Endothelial cell of umbilical vein (primary cell): Measurements from ENCODE around the gene PNPLA2. TPM values are rescaled to one million over a fixed set of nuclear protein-coding genes. Genes with fewer than 3 reads are reported as not detected.
A peak's percentile ranks its signal among the peaks of the same experiment; 100 is the strongest.

Experiments used
- BruUV-seq: library from RNA; stranded (reverse); fragments of 400-500 nt; replicated peaks from 2 replicates; lab custom pipeline; 2021; lab: Mats Ljungman, UMichigan
- CTCF ChIA-PET: fragments of 300-600, 350-600 bp; sonication (Branson Sonifier 250); formaldehyde crosslinking; loops from one replicate; lab custom pipeline; 2021; ENCODE audit warnings: antibody characterized with exemption, inconsistent platforms; lab: Charles Lee
- POLR2A ChIA-PET: fragments of 300-600, 350-600 bp; sonication (Branson Sonifier 250); formaldehyde crosslinking; loops from one replicate; lab custom pipeline; 2021; ENCODE audit warnings: antibody characterized with exemption, inconsistent platforms; lab: Charles Lee
- DNase-seq: peaks from one replicate; pipeline ENCODE4 v3.0.0-alpha.2; 2011; ENCODE audit warnings: low read depth, low spot score
- FAIRE-seq: peaks from 2 replicates; lab custom pipeline; 2011; peaks lifted over from hg19 to GRCh38; lab: Jason Lieb, UNC
- H2AFZ ChIP-seq: 2 replicates; pipeline ENCODE4 v1.6.0; 2012; ENCODE audit warnings: low read depth, low read length, control low read depth, inconsistent platforms
- H3K27ac ChIP-seq: 2 replicates; pipeline ENCODE4 v1.5.1; 2011; ENCODE audit warnings: low read depth, mild to moderate bottlenecking, control low read depth, low read length, moderate library complexity; ENCODE audit not compliant: insufficient read depth
- H3K27me3 ChIP-seq, 2 experiments: 2 replicates each; pipeline versions ENCODE4 v1.6.0 to v1.6.1; 2011; ENCODE audit warnings: low read length in 2 of 2, mixed read lengths in 1 of 2; ENCODE audit not compliant: control insufficient read depth in 2 of 2, insufficient read depth in 2 of 2
- H3K36me3 ChIP-seq, 2 experiments: 2 replicates in 1 of 2; 3 replicates in 1 of 2; pipeline ENCODE4 v1.5.1; 2011; ENCODE audit warnings: low read length in 2 of 2, mild to moderate bottlenecking in 1 of 2, moderate library complexity in 1 of 2; ENCODE audit not compliant: control insufficient read depth in 2 of 2, insufficient read depth in 2 of 2; ENCODE audit errors: extremely low read depth in 1 of 2
- H3K4me1 ChIP-seq: 3 replicates; pipeline ENCODE4 v1.5.1; 2011; ENCODE audit warnings: mild to moderate bottlenecking, low read length; ENCODE audit not compliant: control insufficient read depth, insufficient read depth; ENCODE audit errors: extremely low read depth
- H3K4me2 ChIP-seq: 2 replicates; pipeline ENCODE4 v1.6.1; 2011; ENCODE audit warnings: low read length, control low read depth, mixed read lengths; ENCODE audit not compliant: insufficient read depth
- H3K4me3 ChIP-seq, 3 experiments: fragments of 200-600 bp in 1 of 3; sonication (generic), shearing (Covaris generic) in 1 of 3; replicated peaks in 1 of 3; 2 replicates each; pipeline ENCODE4 v1.5.1; 2011 to 2016; ENCODE audit warnings: control low read depth in 3 of 3, low read length in 3 of 3, mild to moderate bottlenecking in 2 of 3, inconsistent platforms in 1 of 3, low read depth in 1 of 3, moderate library complexity in 1 of 3; ENCODE audit not compliant: insufficient read depth in 1 of 3
- H3K79me2 ChIP-seq: 2 replicates; pipeline ENCODE4 v1.6.0; 2012; ENCODE audit warnings: low read length, inconsistent platforms; ENCODE audit not compliant: control insufficient read depth, insufficient read depth
- H3K9ac ChIP-seq: replicated peaks from 2 replicates; pipeline ENCODE3; 2011; ENCODE audit warnings: low read length, control low read depth; ENCODE audit not compliant: insufficient read depth; ENCODE audit errors: extremely low read depth
- H3K9me1 ChIP-seq: replicated peaks from 3 replicates; pipeline ENCODE4 v1.6.0; 2011; ENCODE audit warnings: mild to moderate bottlenecking, low read length; ENCODE audit not compliant: control insufficient read depth, insufficient read depth; ENCODE audit errors: extremely low read depth
- H3K9me3 ChIP-seq: replicated peaks from 2 replicates; pipeline ENCODE4 v1.5.1; 2012; ENCODE audit warnings: low read length, inconsistent platforms; ENCODE audit not compliant: control insufficient read depth, insufficient read depth
- H4K20me1 ChIP-seq: replicated peaks from 2 replicates; pipeline ENCODE3; 2011; ENCODE audit warnings: mild to moderate bottlenecking, low read length; ENCODE audit not compliant: control insufficient read depth, insufficient read depth; ENCODE audit errors: extremely low read depth
- CTCF ChIP-seq, 2 donors: IDR thresholded peaks; 1 replicate in 1 of 2; 2 replicates in 1 of 2; pipeline ENCODE4 v1.5.1; 2011; ENCODE audit warnings: low read length in 2 of 2, mild to moderate bottlenecking in 2 of 2, moderate library complexity in 2 of 2, control low read depth in 1 of 2, inconsistent platforms in 1 of 2, low read depth in 1 of 2; ENCODE audit not compliant: insufficient read depth in 1 of 2; ENCODE audit errors: extremely low read depth in 1 of 2
- EZH2 ChIP-seq: IDR thresholded peaks from 2 replicates; pipeline ENCODE4 v1.6.1; 2012; ENCODE audit warnings: borderline replicate concordance, low read depth, mild to moderate bottlenecking, moderate library complexity, low read length, inconsistent platforms; ENCODE audit not compliant: severe bottlenecking
- FOS ChIP-seq: IDR thresholded peaks from 2 replicates; pipeline ENCODE4 v1.6.1; 2011; ENCODE audit warnings: mild to moderate bottlenecking, low read length, moderate library complexity, borderline replicate concordance; ENCODE audit not compliant: insufficient read depth
- GATA2 ChIP-seq: IDR thresholded peaks from 2 replicates; pipeline ENCODE4 v1.7.0; 2011; ENCODE audit warnings: low read depth, mild to moderate bottlenecking, moderate library complexity, mixed read lengths, low read length; ENCODE audit not compliant: insufficient read length, insufficient read depth
- JUN ChIP-seq: IDR thresholded peaks from 2 replicates; pipeline ENCODE4 v1.6.1; 2011; ENCODE audit warnings: borderline replicate concordance, low read depth; ENCODE audit not compliant: insufficient read length, insufficient read depth
- MAX ChIP-seq: IDR thresholded peaks from 2 replicates; pipeline ENCODE4 v1.6.1; 2011; ENCODE audit not compliant: insufficient read depth, insufficient read length
- MYC ChIP-seq: IDR thresholded peaks from one replicate; pipeline ENCODE4 v1.6.1; 2011; ENCODE audit warnings: mild to moderate bottlenecking, low read depth, low read length
- POLR2A ChIP-seq: IDR thresholded peaks from 2 replicates; pipeline ENCODE4 v1.6.1; 2012; ENCODE audit warnings: low read depth, mild to moderate bottlenecking, control low read depth, low read length
- POLR2AphosphoS5 ChIP-seq: IDR thresholded peaks from 2 replicates; pipeline ENCODE4 v1.6.1; 2012; ENCODE audit warnings: low read depth, mild to moderate bottlenecking, control low read depth, low read length, moderate library complexity; ENCODE audit not compliant: insufficient read depth
- dilution Hi-C: fragments of 300-500 bp; cut with MboI; formaldehyde crosslinking; loops from one replicate; pipeline ENCODE4 v1.15.0; 2019; ENCODE audit warnings: low sequenced_read_pairs; ENCODE audit not compliant: extremely low pct_ligation_motif_present
- intact Hi-C: fragments of 100-400 bp; cut with micrococcal nuclease; formaldehyde crosslinking; loops from one replicate; pipeline ENCODE4 v1.10.0; 2022
- polyA plus RNA-seq, 4 experiments: library from polyadenylated mRNA; depleted of rRNA in 3 of 4; stranded (reverse) in 3 of 4; unstranded in 1 of 4; fragments of >200 nt; gene quantifications; 2 replicates each; pipeline versions ENCODE4 v1.2.1 to v1.2.3, GENCODE V29; 2011 to 2012; ENCODE audit warnings: missing spikeins in 1 of 4
- total RNA-seq: library from RNA; stranded (reverse); gene quantifications from 2 replicates; pipeline ENCODE4 v1.2.3, GENCODE V29; 2021

PNPLA2 gene
- total and polyA plus RNA-seq, 2 donors (not counting 3 experiments of a cell fraction or from before 2014, with no cell fraction given) = 73.1 to 75.6 TPM

- H2AFZ ChIP-seq = no peak overlapping the region
- FAIRE-seq = no peak
- no peaks in the 10 kb centered on the region for H3K9me1 ChIP-seq
- H3K27ac ChIP-seq = no peak overlapping the region
- no peak overlapping the region for H3K9ac ChIP-seq
- no peak for DNase-seq
- H3K9me3 ChIP-seq = no peaks in the 10 kb centered on the region
- no peaks in the 10 kb centered on the region for H3K79me2 ChIP-seq
- TF ChIP-seq MAX = no peak
- no peak for TF ChIP-seq CTCF (IDR thresholded peaks at IDR 0.05; ENCODE audit: extremely low read depth in 1 of 2, insufficient read depth in 1 of 2, low read depth in 1 of 2, low read length in 2 of 2)
- POLR2A ChIA-PET = no interaction called here
- CTCF ChIA-PET = interaction anchor here (1.0 kb wide), 1 partner anchor 17 kb away, joined by 3 read pairs; no protein-coding TSS in a partner anchor
- BruUV-seq = no TSS peak
- intact Hi-C loops (no loop called here), dilution Hi-C loops (no loop called here)
- H3K36me3 ChIP-seq = peaks cover 0 to 11% of the 10 kb centered on the region in 2 experiments
- H3K4me1 ChIP-seq = no peaks in the 10 kb centered on the region
- H3K27me3 ChIP-seq = no peaks in the 10 kb centered on the region
- H3K4me2 ChIP-seq = no peak overlapping the region
- H3K4me3 ChIP-seq = no peak overlapping the region
- H4K20me1 ChIP-seq = no peaks in the 10 kb centered on the region
Measured at GRCh38 chr11:865462-866430, 47.0 kb downstream of the PNPLA2 start.

- no peaks in the 10 kb centered on the region for H3K9me3 ChIP-seq
- H3K79me2 ChIP-seq = no peaks in the 10 kb centered on the region
- H3K27ac ChIP-seq = no peak overlapping the region
- no peak for TF ChIP-seq POLR2AphosphoS5
- no peak for TF ChIP-seq GATA2
- no peak for TF ChIP-seq CTCF (IDR thresholded peaks at IDR 0.05; ENCODE audit: extremely low read depth in 1 of 2, insufficient read depth in 1 of 2, low read depth in 1 of 2, low read length in 2 of 2)
- TF ChIP-seq MYC = no peak
- no peak for TF ChIP-seq EZH2
- TF ChIP-seq POLR2A = no peak
- TF ChIP-seq MAX = no peak
- TF ChIP-seq JUN = no peak
- TF ChIP-seq FOS = no peak
- intact Hi-C loops = no loop called here
- TSS peak; percentile 21 for BruUV-seq
- no peak for FAIRE-seq
- POLR2A ChIA-PET = no interaction called here
- H3K4me3 ChIP-seq = no peak overlapping the region
- H3K27me3 ChIP-seq = no peaks in the 10 kb centered on the region
- no peak overlapping the region for H3K9ac ChIP-seq
- peaks cover 0 to 11% of the 10 kb centered on the region in 2 experiments for H3K36me3 ChIP-seq
- H3K9me1 ChIP-seq = no peaks in the 10 kb centered on the region
- dilution Hi-C loops = no loop called here
- H4K20me1 ChIP-seq = no peaks in the 10 kb centered on the region
- no peak overlapping the region for H2AFZ ChIP-seq
- no peak for DNase-seq
- H3K4me2 ChIP-seq = no peak overlapping the region
- no peaks in the 10 kb centered on the region for H3K4me1 ChIP-seq
- CTCF ChIA-PET = interaction anchor here (1.0 to 1.9 kb wide), 2 partner anchors 18 kb away, joined by 3 to 4 read pairs; no protein-coding TSS in a partner anchor
Measured at GRCh38 chr11:866481-866880, 47.8 kb downstream of the PNPLA2 start.
